ENCODE measurements around the gene MTR.

GRCh38 chr1:236922190-236922589, 127.1 kb downstream of the MTR start:
- TF ChIP-seq CTCF (IDR thresholded peaks at IDR 0.05) (no peak), POLR2A (IDR thresholded peaks at IDR 0.05) (no peak)

All from Peyer's patch (tissue), 4 donors.